GM19372 (cell line): ENCODE results near the gene SEC22C.

ENCODE experiments used
- ATAC-seq: cut with Tn5 transposase; IDR thresholded peaks from one replicate; pipeline ENCODE4 v1.9.1; 2021; ENCODE audit warnings: mild to moderate bottlenecking, low read depth, moderate library complexity; ENCODE audit not compliant: unreplicated experiment

SEC22C gene

GRCh38 chr3:42515976-42516375 lies 65.8 kb downstream of the SEC22C start:
- ATAC-seq: no peak

DNA sequence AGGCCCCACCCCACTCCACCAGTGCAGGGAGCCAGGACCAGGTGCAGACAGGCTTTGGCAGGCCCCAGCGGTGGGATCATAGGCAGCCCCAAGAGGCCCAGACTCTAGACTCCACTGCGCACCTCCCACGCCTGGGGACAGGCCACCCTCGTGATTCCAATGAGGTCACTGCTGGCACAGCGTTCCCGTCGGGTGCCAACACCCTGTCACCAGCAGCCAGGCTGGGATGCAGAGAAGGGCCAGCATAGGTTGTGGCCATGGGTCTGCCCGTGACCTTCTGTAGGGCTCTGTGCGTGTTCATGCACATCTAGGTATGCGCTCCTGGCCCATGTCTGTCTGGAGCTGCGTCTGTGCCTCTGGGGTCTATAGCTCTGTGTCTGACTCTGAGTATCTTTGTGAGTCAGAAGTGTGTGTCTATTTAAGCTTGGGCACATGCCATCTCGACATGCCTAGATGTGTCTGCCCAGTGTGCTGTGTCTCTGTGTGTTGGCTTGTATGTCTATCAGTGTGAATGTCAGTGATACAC lies 66.3 kb downstream of the SEC22C start:
- ATAC-seq: no peak

DNA sequence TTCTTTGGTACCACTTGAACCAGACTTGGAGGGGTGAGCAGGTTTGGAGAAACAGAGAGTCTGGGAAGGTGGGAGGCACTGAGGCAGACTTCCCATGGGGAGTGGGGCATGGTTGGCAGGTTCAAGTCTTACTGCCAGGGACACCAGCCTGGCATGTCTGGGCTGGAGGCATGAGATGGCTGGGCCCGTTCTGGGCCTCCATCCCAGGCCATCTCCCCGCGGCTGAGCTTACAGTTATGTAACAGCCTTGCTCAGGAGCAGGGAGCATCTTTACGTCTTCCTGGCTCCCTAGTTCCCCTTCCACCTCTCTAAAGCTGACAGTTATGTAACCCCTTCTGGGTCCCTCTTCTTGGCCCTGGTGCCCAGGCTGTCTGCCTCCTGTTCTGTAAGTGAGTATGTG lies 66.9 kb downstream of the SEC22C start:
- no peak for ATAC-seq

DNA sequence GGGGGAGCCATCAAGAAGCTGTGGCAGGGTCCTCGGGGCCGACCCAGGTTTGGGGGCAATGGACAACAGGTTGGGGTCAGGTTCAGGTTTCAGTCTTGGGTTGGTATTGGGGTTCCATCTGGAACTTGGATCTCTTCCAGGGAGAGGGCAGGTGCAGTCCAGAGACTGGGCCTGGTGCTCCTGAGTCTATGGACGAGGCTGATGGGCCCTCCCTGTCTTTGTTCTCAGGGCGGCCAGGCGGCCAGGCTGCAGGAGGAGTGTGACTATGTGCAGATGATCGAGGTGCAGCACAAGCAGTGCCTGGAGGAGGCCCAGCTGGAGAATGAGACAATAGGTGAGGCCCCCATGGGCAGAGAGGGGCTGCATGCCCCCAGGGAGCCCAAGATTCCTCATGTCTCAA lies 68.2 kb downstream of the SEC22C start:
- ATAC-seq: no peak

- no peak for ATAC-seq
Measured at GRCh38 chr3:42513121-42513520, 68.6 kb downstream of the SEC22C start.

DNA sequence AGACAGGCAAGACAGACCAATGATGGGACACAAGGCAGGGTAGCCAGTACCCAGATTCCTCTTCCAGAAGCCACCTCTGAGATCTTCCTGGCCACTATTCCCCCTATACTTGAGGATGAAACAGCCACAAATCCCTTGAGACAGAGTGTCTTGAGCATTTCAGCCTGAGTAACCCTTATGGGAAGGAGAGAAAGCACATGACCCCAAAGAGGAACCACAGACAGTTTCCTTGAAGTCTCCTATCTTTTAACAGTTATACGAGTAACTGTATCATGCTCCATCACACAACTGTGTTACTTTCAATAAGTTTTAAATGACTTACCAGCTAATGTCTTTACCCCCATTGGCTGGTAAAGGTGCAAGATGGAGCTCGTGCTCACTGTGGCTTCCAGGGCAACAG lies 70.0 kb downstream of the SEC22C start:
- ATAC-seq: no peak

DNA sequence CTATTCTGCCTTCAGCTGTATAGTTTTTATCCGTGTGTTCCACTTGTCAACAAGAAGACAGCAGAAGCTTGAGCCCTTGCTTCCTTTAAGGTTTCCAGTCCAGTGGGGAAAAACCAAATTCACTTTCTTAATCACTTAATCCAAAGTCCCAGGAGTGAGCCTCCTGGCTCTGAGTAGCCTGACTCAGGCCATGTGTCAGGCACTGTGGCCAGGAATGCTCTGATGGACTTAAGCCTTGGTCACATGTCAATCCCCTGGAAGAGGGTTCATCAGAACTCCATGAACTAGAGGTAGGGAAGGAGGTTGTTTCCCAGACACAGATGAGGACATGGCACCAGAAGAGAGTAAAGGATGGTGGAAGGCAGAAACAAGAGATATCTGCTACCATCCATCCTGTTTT lies 70.6 kb downstream of the SEC22C start:
- no peak for ATAC-seq

- no peak for ATAC-seq
Measured at GRCh38 chr3:42510325-42510724, 71.4 kb downstream of the SEC22C start.

GRCh38 chr3:42509111-42509510 lies 72.7 kb downstream of the SEC22C start:
- ATAC-seq: no peak

DNA sequence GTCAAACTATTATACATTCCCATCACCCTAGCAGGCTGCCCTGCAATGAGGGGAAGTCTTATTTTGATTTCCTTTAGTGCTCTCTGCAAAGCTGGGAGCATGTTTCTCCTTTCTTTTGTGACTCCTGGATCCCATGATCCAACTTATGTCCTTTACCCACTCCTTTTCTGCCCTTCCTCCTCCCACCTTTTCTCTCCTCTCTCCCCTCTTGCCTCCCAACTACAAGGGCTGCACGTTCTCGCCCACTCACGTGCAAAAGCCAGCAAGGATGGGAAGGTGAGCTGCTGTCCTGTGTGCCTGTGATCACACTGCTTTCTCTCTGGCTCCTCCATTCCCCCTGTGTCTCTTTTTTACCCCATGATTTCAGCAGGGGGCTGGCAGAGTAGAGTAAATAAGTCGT lies 73.2 kb downstream of the SEC22C start:
- no peak for ATAC-seq

DNA sequence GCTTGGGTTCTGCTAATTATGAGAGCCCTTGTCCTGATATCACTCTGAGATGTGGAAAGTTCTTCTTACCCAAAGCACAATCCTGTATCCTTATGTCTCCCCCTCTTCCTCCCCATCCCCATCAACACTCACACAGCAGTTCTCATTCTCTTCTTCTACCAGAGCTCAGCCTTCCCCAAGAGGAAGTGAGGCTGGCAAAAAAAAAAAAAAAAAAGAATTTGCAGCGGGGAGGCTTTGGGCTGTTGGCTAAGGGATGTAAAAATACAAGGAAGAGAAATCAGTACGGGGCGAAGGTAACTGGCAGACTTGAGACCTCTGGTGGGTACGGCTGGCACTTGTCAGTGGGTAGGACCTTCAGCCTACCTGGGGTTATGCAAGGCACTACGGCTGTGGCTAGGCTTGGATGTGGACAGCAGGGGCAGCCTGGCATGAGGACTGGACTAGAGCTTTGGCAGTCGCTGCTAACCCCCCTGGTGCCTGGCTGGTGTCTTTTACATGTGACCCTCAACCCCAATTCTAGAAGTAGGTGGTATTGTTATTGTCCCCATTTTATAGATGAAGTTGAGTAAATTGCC lies 73.9 kb downstream of the SEC22C start:
- ATAC-seq: no peak

GRCh38 chr3:42507252-42507651 lies 74.5 kb downstream of the SEC22C start:
- no peak for ATAC-seq

GRCh38 chr3:42505849-42506410 lies 75.8 kb downstream of the SEC22C start:
- ATAC-seq: no peak

GRCh38 chr3:42505128-42505848 lies 76.5 kb downstream of the SEC22C start:
- ATAC-seq: no peak

DNA sequence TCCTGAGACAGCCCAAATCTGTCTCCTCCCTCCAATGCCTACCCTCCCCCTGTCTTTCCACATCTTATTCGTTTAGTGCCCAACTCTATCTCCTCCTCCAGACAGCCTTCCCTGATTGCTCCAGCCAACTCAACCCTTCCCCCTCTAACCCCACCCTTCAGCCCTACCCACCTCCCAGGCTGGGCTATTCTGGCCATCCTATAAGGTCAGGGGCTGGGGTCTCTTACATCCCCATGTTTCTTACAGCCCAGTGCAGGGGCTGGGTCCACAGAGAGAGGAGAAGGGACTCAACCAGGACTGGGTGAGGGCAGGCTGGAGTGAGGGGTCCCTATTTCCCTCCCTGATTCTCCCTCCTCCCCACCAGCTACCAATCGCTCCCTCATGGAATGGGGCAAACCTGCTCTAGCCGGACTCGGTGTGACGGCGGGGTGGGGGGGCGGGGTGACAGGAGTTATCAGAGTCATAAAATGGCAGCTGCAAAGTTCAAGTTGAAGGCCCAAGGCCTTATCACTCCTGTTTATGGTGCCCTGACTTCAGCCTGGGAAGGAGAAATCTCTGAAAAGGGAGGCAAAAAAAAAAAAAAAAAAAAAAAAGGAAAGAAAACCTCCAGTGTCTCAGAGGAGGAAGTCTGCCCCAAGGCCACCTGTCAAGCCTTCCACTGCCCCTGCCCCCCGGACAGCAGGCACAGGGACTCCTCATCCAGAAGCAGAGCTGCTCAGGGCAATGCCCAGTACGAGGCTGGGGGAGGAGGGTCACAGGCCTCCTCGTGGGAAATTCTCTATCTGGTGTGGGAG lies 77.2 kb downstream of the SEC22C start:
- no peak for ATAC-seq

DNA sequence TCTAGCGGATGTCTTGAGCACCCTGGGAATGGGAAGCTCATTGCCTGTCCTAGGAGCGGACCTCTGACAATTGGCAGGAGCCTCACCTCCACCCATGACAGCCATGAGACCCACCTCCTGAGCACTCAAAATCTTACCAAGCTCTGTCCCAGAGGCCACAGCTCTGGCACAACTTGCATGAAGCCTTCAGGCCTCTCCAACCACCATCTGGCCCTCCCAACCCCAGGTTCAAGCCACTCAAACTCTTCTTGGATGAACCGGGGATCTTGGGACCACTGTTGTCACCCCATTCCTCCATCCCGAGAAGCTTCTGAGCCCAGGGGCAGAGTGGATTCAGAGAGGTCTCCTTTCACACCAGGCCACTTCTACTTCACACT lies 77.8 kb downstream of the SEC22C start:
- no peak for ATAC-seq

DNA sequence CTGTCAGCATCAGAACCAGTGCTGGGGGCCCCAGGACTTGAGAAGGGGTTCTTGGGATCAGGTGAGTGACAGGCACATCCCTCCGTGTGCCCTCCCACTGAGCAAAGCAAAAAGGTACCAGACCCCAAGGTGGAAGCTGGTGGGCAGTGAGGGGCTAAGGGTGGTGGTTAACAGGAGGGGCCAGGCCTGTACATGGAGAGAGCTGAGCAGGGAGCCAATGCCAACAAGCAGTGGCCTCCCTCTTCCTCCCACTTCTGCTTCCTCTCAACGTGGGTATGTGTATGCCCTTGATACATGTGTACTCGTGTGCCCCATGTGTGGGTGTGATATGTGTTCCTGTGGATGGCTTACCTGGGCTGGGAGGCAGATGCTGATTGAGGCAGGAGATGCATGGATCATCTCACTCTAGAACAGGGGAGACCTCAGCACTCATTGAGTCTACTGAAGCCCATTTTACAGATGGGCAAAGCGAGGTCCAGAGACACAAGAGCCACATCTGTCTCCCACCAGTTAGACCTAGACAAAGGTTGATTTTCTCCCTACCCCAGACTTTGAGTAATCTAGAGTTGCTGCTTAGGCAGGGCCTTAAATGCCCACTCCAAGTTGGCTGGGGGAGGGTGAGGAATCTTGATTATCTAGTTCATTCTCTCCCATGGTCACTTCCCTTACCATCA lies 78.4 kb downstream of the SEC22C start:
- ATAC-seq: no peak

DNA sequence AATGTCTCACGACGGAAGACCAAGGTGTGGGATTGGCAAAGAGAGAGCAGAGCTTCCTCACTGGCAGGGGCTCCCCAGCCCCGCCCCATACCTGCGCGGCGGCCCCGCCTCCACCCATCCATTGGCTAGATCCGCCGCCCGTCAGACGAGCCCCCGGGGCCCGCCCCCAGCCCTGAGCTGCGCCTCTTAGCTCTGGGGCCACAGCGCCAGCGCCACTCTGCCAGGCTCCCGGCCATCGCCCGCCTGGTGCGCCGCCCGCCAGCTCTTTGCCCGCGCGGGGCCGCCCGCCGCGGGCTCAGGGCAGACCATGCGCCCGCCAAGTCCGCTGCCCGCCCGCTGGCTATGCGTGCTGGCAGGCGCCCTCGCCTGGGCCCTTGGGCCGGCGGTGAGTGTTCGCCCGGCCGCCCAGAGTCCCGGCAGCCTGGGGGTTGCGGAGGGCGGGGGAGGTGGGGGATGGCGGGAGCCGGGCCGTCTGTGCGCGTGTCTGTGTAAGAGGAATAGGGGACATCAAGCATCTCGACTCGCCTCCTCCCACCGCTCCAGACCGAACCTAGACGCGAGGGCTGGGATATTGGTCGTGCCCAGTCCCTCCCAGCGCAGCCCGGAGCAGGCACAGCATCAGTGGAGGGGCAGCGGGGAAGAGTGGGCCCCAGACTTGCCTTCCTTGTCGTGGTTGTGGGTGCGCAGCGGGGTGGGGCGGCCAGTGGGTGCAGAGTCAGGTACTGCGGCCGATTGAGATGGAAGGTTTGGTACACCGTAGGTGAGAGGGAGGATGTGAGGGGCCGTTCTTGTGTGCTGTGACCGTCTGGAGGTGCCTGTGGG lies 79.1 kb downstream of the SEC22C start, which contains the start of gene VIPR1:
TSS of gene VIPR1 (plus strand) at position 215 of the 822 bp plus-strand sequence. CDS start at position 308, 93 bp downstream.
- ATAC-seq: peak; percentile 95

- peak; percentile 18 for ATAC-seq
Measured at GRCh38 chr3:42501681-42502428, 79.9 kb downstream of the SEC22C start.
